Measurements from ENCODE around the gene WNT8B.

Gene WNT8B

GRCh38 chr10:100519311-100520051 lies 56.7 kb downstream of the WNT8B start, which contains the start of gene SEC31B:
TSS of gene SEC31B (minus strand) at chr10:100519861. CDS start at chr10:100516952, 2,909 bp downstream.
- no peak for DNase-seq

GRCh38 chr10:100520811-100521210 lies 58.0 kb downstream of the WNT8B start:
- no peak for DNase-seq

- DNase-seq = no peak
Measured at GRCh38 chr10:100522107-100522801, 59.4 kb downstream of the WNT8B start.

- no peak for DNase-seq
Measured at GRCh38 chr10:100522945-100523344, 60.1 kb downstream of the WNT8B start.

- no peak for DNase-seq
Measured at GRCh38 chr10:100524206-100524605, 61.4 kb downstream of the WNT8B start.

- DNase-seq = no peak
Measured at GRCh38 chr10:100524638-100525037, 61.8 kb downstream of the WNT8B start.

- DNase-seq = no peak
Measured at GRCh38 chr10:100528123-100528886, 65.5 kb downstream of the WNT8B start.

- DNase-seq = peak; percentile 9 to 27
Measured at GRCh38 chr10:100528921-100529474, 66.2 kb downstream of the WNT8B start.

GRCh38 chr10:100529475-100530298 lies 66.9 kb downstream of the WNT8B start, which contains the start of gene NDUFB8:
TSS of gene NDUFB8 (minus strand) at chr10:100529871. CDS start at chr10:100529851, 20 bp downstream.
- peak; percentile 84 to 88 for DNase-seq

- no peak for DNase-seq
Measured at GRCh38 chr10:100531761-100532160, 69.0 kb downstream of the WNT8B start.
